ENCODE results near the gene BOD1L1. TPM values are rescaled to one million over a fixed set of nuclear protein-coding genes. Genes with fewer than 3 reads are reported as not detected.

BOD1L1 gene
- total RNA-seq, 1 donor: 27.5 TPM

DNA sequence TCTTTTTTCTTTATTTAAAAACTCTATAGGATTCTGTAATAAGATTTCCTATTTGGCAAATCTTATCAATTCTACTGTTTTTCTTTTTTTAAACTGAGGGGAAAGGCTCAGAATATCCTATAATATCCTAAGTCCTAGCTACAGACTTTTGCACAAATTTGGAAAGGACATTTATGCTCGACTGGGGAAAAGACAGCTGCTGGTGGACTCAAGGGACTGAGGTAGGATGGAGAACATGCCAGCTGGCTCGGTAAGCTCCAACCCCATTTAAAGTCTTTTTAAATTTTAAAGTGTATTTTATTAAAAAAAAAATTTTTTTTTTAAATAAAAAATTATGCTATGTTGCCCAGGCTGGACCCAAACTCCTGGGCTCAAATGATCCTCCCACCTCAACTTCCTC, 36.8 kb downstream of the BOD1L1 start:
- no peak overlapping the region for H3K4me3 ChIP-seq (ENCODE audit: insufficient read depth, low read length)
- H2AFZ ChIP-seq (ENCODE audit: low read length): no peak overlapping the region
- H3K79me2 ChIP-seq (ENCODE audit: insufficient read depth, low read length): no peaks in the 10 kb centered on the region
- TF ChIP-seq, protein P1, sequence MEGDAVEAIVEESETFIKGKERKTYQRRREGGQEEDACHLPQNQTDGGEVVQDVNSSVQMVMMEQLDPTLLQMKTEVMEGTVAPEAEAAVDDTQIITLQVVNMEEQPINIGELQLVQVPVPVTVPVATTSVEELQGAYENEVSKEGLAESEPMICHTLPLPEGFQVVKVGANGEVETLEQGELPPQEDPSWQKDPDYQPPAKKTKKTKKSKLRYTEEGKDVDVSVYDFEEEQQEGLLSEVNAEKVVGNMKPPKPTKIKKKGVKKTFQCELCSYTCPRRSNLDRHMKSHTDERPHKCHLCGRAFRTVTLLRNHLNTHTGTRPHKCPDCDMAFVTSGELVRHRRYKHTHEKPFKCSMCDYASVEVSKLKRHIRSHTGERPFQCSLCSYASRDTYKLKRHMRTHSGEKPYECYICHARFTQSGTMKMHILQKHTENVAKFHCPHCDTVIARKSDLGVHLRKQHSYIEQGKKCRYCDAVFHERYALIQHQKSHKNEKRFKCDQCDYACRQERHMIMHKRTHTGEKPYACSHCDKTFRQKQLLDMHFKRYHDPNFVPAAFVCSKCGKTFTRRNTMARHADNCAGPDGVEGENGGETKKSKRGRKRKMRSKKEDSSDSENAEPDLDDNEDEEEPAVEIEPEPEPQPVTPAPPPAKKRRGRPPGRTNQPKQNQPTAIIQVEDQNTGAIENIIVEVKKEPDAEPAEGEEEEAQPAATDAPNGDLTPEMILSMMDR (IDR thresholded peaks at IDR 0.05; ENCODE audit: extremely low read depth, low read depth, low read length): no peak
- no peaks in the 10 kb centered on the region for H3K9me3 ChIP-seq (ENCODE audit: low read depth, low read length)
- H3K4me2 ChIP-seq (ENCODE audit: insufficient read depth, low read length): no peak overlapping the region
- DNase-seq (ENCODE audit: insufficient read length, low spot score, missing footprints): no peak
- H3K27ac ChIP-seq (ENCODE audit: low read depth, low read length): no peak overlapping the region
- H4K20me1 ChIP-seq (ENCODE audit: insufficient read depth, low read length): no peaks in the 10 kb centered on the region
- peaks cover 66% of the 10 kb centered on the region for H3K36me3 ChIP-seq (ENCODE audit: insufficient read depth, low read length)
- no peaks in the 10 kb centered on the region for H3K4me1 ChIP-seq (ENCODE audit: insufficient read depth, low read length)
- no peaks in the 10 kb centered on the region for H3K27me3 ChIP-seq (ENCODE audit: insufficient read depth, low read length)

DNA sequence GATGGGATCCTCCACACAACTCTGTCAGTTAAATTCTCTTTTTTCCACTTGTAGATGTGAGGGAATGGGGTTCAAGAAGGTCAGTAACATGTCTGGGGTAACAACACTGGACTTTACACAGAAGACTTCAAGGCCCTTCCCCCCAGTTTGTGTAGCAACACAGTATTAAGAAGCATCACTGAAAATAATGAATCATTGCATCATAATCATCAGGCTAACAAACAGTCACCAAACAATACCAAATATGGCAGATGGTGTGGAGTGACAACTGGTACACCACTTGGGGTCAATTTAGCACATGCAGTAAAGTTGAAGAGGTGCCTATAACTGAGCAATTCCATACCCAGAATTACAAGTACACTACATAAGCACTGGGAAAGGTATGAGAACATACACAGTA, 38.6 kb downstream of the BOD1L1 start:
- H3K4me2 ChIP-seq (ENCODE audit: insufficient read depth, low read length): no peak overlapping the region
- H2AFZ ChIP-seq (ENCODE audit: low read length): no peak overlapping the region
- DNase-seq (ENCODE audit: insufficient read length, low spot score, missing footprints): no peak
- H3K79me2 ChIP-seq (ENCODE audit: insufficient read depth, low read length): no peaks in the 10 kb centered on the region
- H3K27me3 ChIP-seq (ENCODE audit: insufficient read depth, low read length): no peaks in the 10 kb centered on the region
- H3K36me3 ChIP-seq (ENCODE audit: insufficient read depth, low read length): peaks cover 58% of the 10 kb centered on the region
- no peaks in the 10 kb centered on the region for H3K9me3 ChIP-seq (ENCODE audit: low read depth, low read length)
- no peaks in the 10 kb centered on the region for H3K4me1 ChIP-seq (ENCODE audit: insufficient read depth, low read length)
- H3K27ac ChIP-seq (ENCODE audit: low read depth, low read length): no peak overlapping the region
- no peak overlapping the region for H3K4me3 ChIP-seq (ENCODE audit: insufficient read depth, low read length)
- no peaks in the 10 kb centered on the region for H4K20me1 ChIP-seq (ENCODE audit: insufficient read depth, low read length)
- TF ChIP-seq, protein P1 (IDR thresholded peaks at IDR 0.05; ENCODE audit: extremely low read depth, low read depth, low read length): no peak

DNA sequence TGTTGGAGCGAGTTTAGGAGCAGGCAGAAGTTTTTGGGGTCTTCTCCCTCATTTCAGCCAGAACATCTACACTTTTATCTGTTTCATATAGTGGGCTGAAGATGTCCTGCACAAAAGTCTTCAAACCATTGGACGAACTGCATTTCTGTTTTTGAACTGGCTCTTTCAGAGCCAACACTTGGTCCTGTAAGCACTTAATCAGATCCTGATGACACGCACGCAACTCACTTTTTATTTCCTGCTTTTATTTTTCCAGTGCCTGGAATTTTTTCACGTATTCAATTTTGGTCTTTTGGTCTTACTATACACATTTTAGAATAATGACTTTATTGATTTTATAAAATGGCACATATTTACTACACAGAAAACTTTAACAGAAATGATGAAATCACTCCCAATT, 43.0 kb downstream of the BOD1L1 start:
- no peak overlapping the region for H3K27ac ChIP-seq (ENCODE audit: low read depth, low read length)
- H3K4me3 ChIP-seq (ENCODE audit: insufficient read depth, low read length): no peak overlapping the region
- no peaks in the 10 kb centered on the region for H3K4me1 ChIP-seq (ENCODE audit: insufficient read depth, low read length)
- H3K36me3 ChIP-seq (ENCODE audit: insufficient read depth, low read length): peaks cover 72% of the 10 kb centered on the region
- H3K4me2 ChIP-seq (ENCODE audit: insufficient read depth, low read length): no peak overlapping the region
- no peaks in the 10 kb centered on the region for H3K9me3 ChIP-seq (ENCODE audit: low read depth, low read length)
- no peaks in the 10 kb centered on the region for H4K20me1 ChIP-seq (ENCODE audit: insufficient read depth, low read length)
- H3K27me3 ChIP-seq (ENCODE audit: insufficient read depth, low read length): no peaks in the 10 kb centered on the region
- DNase-seq (ENCODE audit: insufficient read length, low spot score, missing footprints): no peak
- no peaks in the 10 kb centered on the region for H3K79me2 ChIP-seq (ENCODE audit: insufficient read depth, low read length)
- no peak overlapping the region for H2AFZ ChIP-seq (ENCODE audit: low read length)
- TF ChIP-seq, protein P1 (IDR thresholded peaks at IDR 0.05; ENCODE audit: extremely low read depth, low read depth, low read length): no peak

DNA sequence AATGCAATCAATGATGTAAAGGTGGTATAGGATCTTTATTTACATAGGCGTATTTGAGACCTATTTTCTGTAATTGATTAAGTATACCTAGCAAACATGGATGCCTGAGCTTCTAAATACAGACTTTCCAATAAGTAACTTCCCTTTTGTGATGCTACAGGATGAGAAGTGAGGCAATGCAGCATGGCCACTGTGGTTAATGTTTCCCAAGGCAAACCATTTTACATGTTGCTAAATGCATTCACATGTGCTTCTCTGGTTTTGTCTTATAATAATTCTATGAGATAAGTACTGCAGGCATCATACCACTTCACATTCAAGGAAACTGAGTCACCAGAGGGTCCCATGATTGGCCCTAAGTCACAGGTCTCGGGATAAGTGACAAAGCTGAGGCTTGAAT, 47.5 kb downstream of the BOD1L1 start:
- H3K27ac ChIP-seq (ENCODE audit: low read depth, low read length): no peak overlapping the region
- TF ChIP-seq, protein P1 (IDR thresholded peaks at IDR 0.05; ENCODE audit: extremely low read depth, low read depth, low read length): no peak
- no peaks in the 10 kb centered on the region for H3K27me3 ChIP-seq (ENCODE audit: insufficient read depth, low read length)
- no peaks in the 10 kb centered on the region for H3K4me1 ChIP-seq (ENCODE audit: insufficient read depth, low read length)
- no peak overlapping the region for H3K4me2 ChIP-seq (ENCODE audit: insufficient read depth, low read length)
- H3K36me3 ChIP-seq (ENCODE audit: insufficient read depth, low read length): peaks cover 62% of the 10 kb centered on the region
- H3K4me3 ChIP-seq (ENCODE audit: insufficient read depth, low read length): no peak overlapping the region
- no peak for DNase-seq (ENCODE audit: insufficient read length, low spot score, missing footprints)
- no peaks in the 10 kb centered on the region for H4K20me1 ChIP-seq (ENCODE audit: insufficient read depth, low read length)
- no peaks in the 10 kb centered on the region for H3K9me3 ChIP-seq (ENCODE audit: low read depth, low read length)
- H3K79me2 ChIP-seq (ENCODE audit: insufficient read depth, low read length): no peaks in the 10 kb centered on the region
- no peak overlapping the region for H2AFZ ChIP-seq (ENCODE audit: low read length)
